Ascending aorta (tissue), 2 donors: ENCODE results near the gene FARS2. TPM values are rescaled to one million over a fixed set of nuclear protein-coding genes. Genes with fewer than 3 reads are reported as not detected.

Experiments used
- DNase-seq, 2 donors: peaks; one replicate each; pipeline ENCODE4 v3.0.0-alpha.2; 2019; ENCODE audit warnings: low spot score in 2 of 2
- H3K27ac ChIP-seq, 2 donors: fragments of 200-600 bp; sonication (generic); one replicate each; pipeline ENCODE4 v1.5.1; 2016 to 2017; ENCODE audit warnings: mild to moderate bottlenecking in 1 of 2
- H3K27me3 ChIP-seq: fragments of 200-600 bp; sonication (generic); one replicate; pipeline ENCODE4 v1.5.1; 2017
- H3K36me3 ChIP-seq, 2 donors: fragments of 200-600 bp; sonication (generic); one replicate each; pipeline ENCODE4 v1.5.1; 2016
- H3K4me1 ChIP-seq, 2 donors: fragments of 200-600 bp; sonication (generic); one replicate each; pipeline ENCODE4 v1.5.1; 2016 to 2017; ENCODE audit warnings: mild to moderate bottlenecking in 1 of 2
- H3K4me3 ChIP-seq, 2 donors: fragments of 200-600 bp; sonication (generic); one replicate each; pipeline ENCODE4 v1.5.1; 2016 to 2017; ENCODE audit warnings: mild to moderate bottlenecking in 1 of 2
- H3K9me3 ChIP-seq, 2 donors: fragments of 200-600 bp; sonication (generic); one replicate each; pipeline ENCODE4 v1.5.1; 2016
- intact Hi-C: fragments of 100-400 bp; cut with DNase I; formaldehyde crosslinking; loops from one replicate; pipeline ENCODE4 v1.15.1; 2023
- total RNA-seq: library from RNA; depleted of rRNA; stranded (reverse); fragments of >200 nt; gene quantifications from one replicate; pipeline ENCODE4 v1.1.0, GENCODE V29; 2016
- TF ChIP-seq, protein P1 (sequence below), 3 experiments: fragments of 200-600 bp in 2 of 3; fragments of 450-650 bp in 1 of 3; sonication (generic) in 2 of 3; IDR thresholded peaks; one replicate each; pipeline ENCODE4 v1.5.1; 2016 to 2019; ENCODE audit warnings: antibody characterized with exemption in 3 of 3, mild to moderate bottlenecking in 1 of 3, moderate library complexity in 1 of 3

Gene FARS2
- total RNA-seq, 1 donor from 2014 or later = 17.6 TPM

DNA sequence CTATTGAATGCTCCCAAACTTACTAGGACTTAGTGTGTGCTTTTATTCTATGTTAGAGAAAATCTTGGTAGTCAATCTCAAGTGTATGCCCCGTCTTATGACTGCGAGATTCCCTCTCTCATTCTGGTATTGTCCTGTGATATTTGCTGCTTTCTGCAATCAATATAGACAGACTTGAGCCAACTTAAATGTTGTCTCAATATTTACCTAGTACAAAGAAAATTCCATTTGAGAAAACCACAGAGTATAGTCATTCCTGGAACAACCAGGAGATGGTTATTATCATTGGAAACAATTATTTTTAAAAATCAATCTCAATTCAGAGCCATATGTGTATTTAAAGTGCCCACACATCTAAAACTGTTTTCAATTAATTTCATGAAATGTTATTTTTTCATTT, 415.4 kb downstream of the FARS2 start:
- no peak overlapping the region for H3K27ac ChIP-seq
- no peaks in the 10 kb centered on the region for H3K36me3 ChIP-seq
- no peak for DNase-seq
- intact Hi-C loops = loop anchor here (10.0 kb wide), 1 partner anchor 672 kb away; the partner anchor contains the start of gene RPP40
- peaks cover 10 to 13% of the 10 kb centered on the region in 2 donors for H3K4me1 ChIP-seq
- TF ChIP-seq, protein P1, sequence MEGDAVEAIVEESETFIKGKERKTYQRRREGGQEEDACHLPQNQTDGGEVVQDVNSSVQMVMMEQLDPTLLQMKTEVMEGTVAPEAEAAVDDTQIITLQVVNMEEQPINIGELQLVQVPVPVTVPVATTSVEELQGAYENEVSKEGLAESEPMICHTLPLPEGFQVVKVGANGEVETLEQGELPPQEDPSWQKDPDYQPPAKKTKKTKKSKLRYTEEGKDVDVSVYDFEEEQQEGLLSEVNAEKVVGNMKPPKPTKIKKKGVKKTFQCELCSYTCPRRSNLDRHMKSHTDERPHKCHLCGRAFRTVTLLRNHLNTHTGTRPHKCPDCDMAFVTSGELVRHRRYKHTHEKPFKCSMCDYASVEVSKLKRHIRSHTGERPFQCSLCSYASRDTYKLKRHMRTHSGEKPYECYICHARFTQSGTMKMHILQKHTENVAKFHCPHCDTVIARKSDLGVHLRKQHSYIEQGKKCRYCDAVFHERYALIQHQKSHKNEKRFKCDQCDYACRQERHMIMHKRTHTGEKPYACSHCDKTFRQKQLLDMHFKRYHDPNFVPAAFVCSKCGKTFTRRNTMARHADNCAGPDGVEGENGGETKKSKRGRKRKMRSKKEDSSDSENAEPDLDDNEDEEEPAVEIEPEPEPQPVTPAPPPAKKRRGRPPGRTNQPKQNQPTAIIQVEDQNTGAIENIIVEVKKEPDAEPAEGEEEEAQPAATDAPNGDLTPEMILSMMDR (IDR thresholded peaks at IDR 0.05) = no peak
- no peaks in the 10 kb centered on the region for H3K9me3 ChIP-seq
- H3K27me3 ChIP-seq = no peaks in the 10 kb centered on the region
- no peak overlapping the region for H3K4me3 ChIP-seq

DNA sequence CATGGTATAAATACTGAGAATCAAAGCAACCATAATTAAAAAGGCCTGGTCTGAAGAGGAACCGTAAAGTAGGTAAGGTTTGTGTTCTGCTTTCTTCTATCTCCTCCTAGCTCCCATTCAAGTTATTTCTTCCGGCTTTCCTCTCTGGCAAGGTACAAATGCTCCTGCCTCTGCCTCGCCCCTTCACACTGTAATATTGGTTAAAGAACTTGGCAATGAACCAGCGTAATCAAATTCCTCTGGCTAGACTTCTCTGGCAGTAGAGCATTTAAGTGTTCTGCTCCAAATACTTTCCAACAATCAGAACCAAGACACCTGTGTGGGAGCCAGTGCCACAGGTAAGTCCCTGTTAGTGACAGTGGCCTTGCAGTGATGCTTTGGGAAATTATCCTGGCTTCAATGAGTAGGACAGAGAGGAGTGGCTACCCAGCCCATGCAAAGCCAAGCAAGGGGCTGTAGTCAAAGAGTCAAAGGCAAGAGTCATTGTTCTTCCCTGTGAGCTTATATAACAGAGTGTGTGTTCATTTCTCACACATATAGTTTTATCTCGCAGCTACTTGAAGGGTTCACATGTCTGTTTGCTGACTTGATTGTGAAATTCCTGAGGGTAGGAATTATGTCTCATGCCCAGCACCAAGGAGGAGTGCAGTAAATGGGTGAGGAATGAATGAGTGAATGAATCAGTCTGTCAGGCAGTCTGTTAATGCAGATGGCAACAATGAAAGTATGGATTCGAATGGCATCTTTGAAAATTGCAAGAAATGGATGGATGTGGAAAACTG, 416.1 kb downstream of the FARS2 start:
- H3K36me3 ChIP-seq = no peaks in the 10 kb centered on the region
- DNase-seq = no peak
- no peaks in the 10 kb centered on the region for H3K9me3 ChIP-seq
- no peaks in the 10 kb centered on the region for H3K27me3 ChIP-seq
- no peak overlapping the region for H3K4me3 ChIP-seq
- intact Hi-C loops = loop anchor here (10.0 kb wide), 1 partner anchor 673 kb away; the partner anchor contains the start of gene RPP40
- H3K27ac ChIP-seq = no peak overlapping the region
- H3K4me1 ChIP-seq = peaks cover 6% of the 10 kb centered on the region in 2 donors
- TF ChIP-seq, protein P1 (IDR thresholded peaks at IDR 0.05) = no peak

DNA sequence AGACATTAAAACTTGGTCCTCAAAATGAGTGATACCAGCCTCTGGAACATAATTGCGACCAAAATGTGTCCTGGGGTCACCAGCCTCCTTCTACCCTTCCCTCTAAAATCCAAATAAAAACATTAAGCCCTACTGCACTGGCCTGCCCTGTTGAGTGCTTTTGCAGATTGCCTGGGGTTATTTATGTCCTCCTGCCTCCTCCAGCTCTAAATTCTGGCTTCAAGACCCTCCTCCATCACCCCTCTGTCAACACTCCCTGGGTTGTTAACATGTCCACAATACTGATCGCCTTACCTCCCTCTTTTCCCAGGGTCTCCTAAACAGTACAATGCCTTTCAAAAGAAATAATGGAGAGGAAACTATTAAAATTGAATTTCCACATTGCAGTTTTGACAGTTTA, 418.0 kb downstream of the FARS2 start:
- TF ChIP-seq, protein P1 (IDR thresholded peaks at IDR 0.05) = no peak
- DNase-seq = no peak
- intact Hi-C loops = loop anchor here (10.0 kb wide), 1 partner anchor 674 kb away; the partner anchor contains the start of gene RPP40
- Histone ChIP-seq H3K36me3 (no peaks in the 10 kb centered on the region), H3K4me1 (peaks cover 0 to under 1% of the 10 kb centered on the region in 2 donors), H3K27me3 (no peaks in the 10 kb centered on the region), H3K9me3 (no peaks in the 10 kb centered on the region), H3K4me3 (no peak overlapping the region), H3K27ac (no peak overlapping the region)

DNA sequence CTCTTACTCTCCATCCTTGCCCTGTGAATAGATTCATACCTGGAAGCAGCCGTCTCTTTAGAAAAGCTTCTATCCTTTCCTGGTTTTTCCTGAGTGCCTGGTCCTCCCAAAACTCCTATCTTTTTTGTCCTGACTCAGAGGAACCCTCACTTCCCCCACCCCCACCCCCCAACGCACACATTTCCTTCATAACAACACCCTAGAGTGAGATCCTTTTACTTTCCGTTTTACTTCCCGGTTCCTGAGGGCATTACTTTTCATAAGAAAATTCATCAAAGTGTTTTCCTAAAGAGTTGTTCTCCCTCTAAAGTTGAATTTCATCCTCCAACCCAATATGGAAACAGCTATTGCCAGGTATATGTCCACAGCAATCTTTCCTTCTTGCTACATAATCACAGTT, 418.4 kb downstream of the FARS2 start:
- Histone ChIP-seq H3K4me1 (no peaks in the 10 kb centered on the region), H3K9me3 (no peaks in the 10 kb centered on the region), H3K27ac (no peak overlapping the region), H3K27me3 (no peaks in the 10 kb centered on the region), H3K4me3 (no peak overlapping the region), H3K36me3 (no peaks in the 10 kb centered on the region)
- TF ChIP-seq, protein P1 (IDR thresholded peaks at IDR 0.05) = no peak
- DNase-seq = no peak
- intact Hi-C loops = loop anchor here (10.0 kb wide), 1 partner anchor 675 kb away; the partner anchor contains the start of gene RPP40

DNA sequence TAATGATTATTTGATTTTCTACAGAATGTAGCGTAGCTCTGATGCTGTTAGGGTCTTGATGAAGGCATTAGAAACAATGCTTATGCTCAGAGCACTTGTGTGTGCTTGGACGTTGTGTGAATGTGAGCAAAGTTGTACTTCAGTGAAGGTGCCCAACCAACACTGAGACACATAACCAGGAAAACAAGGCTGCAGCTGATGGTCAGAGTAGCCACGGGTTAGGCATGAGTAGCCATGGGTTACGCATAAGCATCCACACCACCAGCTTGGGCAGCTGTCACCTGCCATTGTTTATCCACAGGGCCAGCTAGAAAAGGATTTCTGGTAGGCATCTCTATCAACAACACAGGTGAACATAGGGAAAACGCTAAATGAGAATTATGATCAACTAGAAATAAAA, 418.8 kb downstream of the FARS2 start:
- DNase-seq = no peak
- no peak overlapping the region for H3K27ac ChIP-seq
- intact Hi-C loops = no loop called here

More for the DNA sequence above, 418.8 kb downstream of the FARS2 start:
- Histone ChIP-seq H3K27me3 (no peaks in the 10 kb centered on the region), H3K9me3 (no peaks in the 10 kb centered on the region), H3K4me1 (no peaks in the 10 kb centered on the region), H3K4me3 (no peak overlapping the region), H3K36me3 (no peaks in the 10 kb centered on the region)
- TF ChIP-seq, protein P1 (IDR thresholded peaks at IDR 0.05) = no peak
